Measurements from ENCODE around the gene FAM13A.
"Not testable (repeated sequence)": the region's sequence is repeated elsewhere in the genome, so short reads cannot be mapped to it uniquely, and the experiment has no call there.

The FAM13A gene

DNA sequence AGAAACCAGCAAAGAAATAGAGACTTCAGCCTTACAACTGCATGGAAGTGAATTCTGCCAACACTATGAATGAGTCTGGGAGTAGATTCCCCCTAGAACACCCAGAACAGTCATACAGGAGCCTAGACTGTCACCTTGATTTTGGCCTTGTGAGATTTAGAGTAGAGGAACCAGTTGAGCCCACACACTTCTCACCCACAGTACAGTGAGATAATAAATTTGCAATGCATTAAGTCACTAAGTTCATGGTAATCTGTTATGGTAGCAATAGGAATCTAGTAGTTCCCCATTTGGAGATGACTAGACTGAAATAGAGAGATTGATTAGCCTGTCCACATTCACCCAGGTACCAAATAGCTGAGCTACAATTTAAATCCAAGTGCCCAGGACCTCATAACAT lies 59.0 kb downstream of the FAM13A start:
- no peak for DNase-seq

DNA sequence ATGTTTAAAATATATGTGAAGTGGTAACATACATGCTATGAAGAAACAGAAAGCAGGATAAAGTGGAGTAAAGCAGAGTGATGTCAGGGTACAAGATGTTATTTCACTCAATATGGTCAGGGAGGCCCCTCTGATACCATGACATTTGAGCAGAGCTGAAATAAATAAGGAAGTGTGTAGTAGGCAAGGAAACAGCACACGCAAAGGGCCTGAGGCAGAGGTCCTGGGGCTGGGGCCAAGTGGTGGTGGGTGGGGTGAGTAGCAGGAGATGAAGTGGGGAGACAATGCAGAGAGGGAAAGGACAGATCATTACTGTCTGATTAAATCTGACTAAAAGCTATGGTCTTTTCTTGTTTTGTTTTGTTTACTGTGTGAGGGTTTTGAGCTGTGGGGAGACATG lies 61.1 kb downstream of the FAM13A start:
- DNase-seq, result no peak

DNA sequence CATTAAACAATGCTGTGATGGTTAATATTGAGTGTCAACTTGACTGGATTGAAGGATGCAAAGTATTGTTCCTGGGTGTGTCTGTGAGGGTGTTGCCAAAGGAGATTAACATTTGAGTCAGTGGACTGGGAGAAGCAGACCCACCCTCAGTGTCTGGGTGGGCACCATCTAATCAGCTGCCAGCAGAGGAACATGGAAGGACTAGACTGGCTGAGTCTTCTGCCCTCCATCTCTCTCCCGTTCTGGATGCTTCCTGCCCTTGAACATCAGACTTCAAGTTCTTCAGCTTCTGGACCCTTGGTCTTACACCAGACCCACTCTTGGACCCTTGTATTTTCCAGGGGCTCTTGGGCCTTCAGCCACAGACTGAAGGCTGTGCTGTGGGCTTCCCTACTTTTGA lies 61.7 kb downstream of the FAM13A start:
- not testable (repeated sequence) for DNase-seq

DNA sequence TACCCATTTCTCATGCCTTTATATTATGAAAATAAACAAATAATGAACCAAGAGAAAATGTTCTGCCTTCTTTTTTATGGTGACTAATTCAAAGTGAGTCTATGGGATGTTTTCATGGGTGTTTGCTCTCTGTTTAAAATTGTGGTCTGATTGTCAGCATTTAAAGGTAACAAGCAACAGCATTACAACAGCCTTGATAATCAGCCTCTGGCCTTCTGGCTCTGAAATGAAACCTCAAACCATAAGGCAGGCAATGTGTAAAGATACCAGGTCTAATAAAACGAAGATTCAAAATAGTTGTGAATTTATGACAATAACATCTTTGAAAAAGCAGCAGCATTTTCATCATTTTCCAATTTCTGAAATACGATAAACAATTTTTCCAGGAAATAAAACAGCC lies 63.7 kb downstream of the FAM13A start:
- no peak for DNase-seq

DNA sequence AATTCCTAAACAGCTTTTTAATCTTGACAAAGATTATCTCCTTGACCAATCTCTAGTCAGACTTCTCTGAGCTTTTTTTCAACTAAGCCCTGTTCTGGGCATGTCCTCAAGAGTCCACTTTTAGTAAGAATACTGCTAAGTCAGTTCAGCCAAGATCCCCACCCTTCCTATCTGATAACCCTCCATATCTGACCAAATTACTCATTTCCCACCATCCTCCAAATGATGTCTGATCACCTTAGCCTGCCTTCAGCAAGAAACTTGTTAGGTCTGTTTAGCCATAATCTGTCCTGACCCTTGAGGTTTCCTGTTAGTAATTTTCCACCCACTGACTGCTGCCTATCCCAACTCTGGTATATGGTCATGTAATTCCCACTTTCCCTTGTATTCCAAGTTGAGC lies 65.2 kb downstream of the FAM13A start:
- DNase-seq, result no peak

DNA sequence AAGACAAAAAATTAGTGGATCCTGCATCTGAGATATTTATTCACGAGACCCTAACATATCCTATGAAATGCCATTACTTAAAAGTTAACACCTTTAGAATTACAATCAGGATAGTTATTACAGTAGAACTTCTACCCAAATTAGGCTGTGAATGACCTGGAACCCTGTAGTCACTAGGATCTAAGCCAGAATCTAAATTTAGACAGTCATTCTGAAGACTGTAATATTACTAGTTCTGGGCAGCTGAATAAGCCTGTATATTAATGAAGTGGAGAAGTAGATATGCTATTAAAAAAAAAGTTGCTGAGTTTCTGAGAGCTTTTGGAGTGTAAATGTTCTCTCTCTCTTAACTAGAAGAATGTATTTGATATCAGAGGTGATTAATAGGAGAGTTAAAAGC lies 67.0 kb downstream of the FAM13A start:
- no peak for DNase-seq

DNA sequence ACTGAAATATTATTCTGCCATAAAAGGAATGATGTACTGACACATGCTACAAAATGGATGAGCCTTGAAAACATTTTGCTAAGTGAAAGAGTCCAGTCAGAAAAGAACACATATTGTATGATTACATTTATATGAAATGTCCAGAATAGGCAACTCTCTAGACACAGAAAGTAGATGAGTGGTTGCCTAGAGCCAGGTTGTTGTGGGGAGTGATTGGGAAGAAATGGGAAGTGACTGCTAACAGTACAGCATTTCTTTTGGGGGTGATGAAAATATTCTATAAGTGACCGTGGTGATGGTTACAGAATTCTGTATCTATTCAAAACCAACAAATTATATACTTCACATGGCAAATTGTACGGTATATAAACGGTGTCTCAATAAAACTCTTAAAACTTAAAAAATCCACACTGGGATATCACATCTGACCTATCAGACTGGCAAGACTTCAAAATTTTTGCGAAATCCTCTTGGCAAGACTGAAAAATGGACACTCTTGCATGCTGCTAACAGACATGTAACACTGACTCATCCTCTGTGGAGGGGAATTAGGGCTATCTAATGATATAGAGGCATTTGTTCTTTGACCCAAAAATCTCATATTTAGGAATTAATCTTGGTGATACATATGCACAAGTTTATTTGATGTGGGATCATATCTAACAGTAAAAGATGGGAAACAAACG lies 71.8 kb downstream of the FAM13A start:
- DNase-seq, result no peak

DNA sequence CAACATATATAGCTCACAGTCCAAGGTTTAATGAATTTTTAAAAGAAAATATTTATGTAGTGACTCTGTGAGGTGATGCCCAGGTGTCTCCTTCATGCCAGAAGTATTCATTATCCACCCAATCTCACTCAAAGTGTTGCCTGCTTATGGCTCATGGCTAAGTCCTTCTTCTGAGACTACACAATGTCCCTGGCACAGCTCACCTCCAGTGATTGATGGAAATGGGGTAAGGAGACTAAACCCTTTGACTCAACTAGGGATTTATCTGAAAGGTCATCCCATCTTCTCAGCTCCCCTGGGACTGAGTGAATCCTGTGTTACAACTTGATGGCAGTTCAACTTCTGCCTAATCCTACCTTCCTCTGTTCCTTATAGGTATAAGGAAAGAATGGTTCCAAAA lies 74.2 kb downstream of the FAM13A start:
- DNase-seq, result no peak

DNA sequence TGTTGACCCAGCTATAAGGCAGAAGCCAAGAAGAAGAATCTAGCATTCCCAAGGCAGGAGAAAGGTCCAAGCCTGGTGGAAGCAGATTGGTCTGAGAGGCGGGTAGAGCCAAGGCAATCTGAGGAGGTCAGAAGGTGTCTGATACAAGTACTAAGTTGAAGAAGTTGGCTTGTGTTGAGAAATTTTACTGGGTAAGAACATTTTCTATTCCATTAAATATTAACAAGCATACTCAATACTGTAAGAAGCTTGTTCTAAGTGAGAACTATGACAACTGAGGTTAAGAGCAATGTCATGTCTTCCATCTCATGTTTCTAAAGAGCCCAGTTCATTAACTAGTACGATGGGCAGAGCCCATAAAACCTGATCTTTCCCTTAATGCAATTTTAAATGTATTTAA lies 75.0 kb downstream of the FAM13A start:
- no peak for DNase-seq

DNA sequence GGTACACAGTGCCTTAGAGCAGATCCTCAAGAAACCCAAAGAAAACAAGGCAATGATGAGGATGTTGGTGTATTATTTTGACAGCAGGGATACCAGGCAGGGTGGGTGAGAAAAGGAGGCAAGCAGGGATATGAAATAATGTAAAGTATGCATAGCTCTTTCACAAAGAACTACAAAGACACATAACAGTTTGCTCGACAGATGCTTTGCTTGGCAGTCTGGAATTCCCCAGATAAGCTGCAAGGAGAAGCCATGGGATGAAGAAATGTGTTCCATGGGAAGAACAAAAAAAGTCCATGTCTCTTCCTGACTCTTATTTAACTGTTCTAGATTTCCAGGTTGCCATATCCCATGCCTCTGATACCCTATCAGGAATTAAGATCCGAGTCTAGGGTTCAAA lies 75.4 kb downstream of the FAM13A start:
- DNase-seq, result no peak

DNA sequence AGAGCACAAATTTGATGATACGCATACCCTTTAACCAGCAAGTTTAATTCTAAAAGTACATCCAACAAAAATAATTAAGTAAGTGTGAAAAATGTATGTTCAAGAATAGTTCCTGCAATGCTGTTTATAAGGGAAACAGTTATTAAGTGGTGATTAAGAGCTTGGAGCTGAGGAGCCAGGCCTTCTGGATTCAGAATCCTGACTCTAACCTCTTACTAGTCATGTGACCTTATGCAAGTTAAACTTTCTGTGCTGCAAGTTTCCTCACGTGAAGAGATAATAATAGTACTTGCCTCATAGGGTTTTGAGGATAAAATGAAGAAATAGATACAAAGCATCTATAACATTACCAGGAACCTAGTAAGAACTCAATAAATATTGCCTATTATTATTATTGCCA lies 77.7 kb downstream of the FAM13A start:
- no peak for DNase-seq

DNA sequence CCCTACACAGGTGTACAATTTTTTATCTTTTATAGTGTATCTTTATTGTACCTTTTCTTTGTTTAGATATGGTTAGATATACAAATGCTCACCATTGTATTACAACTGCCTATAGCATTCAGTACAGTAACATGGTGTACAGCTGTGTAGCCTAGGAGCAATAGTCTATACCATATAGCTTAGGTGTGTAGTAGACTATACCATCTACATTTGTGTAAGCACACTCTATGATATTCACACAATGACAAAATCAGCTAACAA lies 80.3 kb downstream of the FAM13A start:
- no peak for DNase-seq

DNA sequence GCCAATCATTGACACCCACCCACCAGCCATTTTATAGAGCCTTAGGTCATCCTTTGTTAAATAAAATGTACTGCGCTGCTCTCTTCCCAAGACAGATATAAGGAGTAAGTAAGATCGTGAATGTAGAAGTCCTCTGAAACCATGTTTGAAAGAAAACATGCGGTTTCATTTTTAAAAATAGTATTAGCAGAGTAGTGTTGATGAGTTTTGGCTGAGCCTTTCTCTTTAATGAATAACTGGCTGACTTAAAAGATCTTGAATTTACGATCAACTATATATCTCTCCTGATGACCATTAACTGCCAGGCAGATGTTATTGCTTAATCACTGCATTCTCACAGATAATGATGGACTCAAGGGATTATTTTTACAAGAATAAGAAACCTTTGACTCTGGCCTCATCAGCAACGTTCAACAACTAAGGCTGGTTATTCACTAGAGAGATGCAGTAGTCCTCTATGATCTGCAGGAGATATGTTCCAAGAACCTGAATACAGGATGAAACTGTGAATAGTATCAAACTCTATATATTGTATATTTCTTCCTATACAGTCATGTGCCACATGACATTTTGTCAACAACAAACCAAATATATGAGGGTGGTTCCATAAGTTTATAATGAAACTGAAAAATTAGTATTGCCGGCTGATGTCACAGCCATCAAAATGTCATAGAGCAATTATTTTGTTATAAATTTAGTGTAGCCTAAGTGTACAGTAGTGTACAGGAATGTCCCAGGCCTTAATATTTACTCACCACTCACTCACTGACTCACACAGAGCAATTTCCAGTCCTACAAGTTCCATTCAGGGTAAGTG lies 80.8 kb downstream of the FAM13A start:
- no peak for DNase-seq

DNA sequence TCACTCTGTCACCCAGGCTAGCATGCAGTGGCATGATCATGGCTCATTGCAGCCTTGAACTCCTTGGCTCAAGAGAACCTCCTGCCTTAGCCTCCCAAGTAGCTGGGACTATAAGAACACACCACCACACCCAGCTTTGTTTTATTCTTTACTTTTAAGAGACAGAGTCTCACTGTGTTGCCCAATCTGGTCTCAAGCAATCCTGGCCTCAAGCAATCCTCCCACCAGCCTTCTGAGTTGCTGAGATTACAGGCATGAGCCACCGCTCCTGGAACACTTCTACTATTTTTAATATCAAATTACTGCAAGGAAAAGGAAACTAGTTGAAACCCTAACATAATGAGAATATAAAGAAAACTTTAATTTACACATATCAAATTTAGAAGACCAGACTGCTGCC lies 85.4 kb downstream of the FAM13A start:
- DNase-seq, result no peak

DNA sequence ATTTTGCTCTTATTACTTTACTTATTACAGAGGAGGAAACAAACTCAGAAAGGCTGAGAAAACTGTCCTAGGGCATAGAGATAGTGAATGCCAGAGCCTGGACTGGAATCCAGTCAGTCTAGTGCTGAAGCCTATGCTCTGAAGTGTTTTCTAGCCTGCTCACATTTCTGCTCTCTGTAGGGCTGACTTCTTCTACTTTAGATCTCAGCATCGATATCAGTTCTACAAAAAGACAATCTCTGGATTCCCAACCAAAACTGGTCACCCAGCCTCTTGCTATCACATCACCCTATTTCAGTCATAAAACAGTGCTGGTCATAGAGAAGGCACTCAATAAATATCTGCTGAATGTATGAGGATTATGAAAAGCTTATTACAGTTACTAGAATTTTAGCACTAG lies 87.2 kb downstream of the FAM13A start:
- no peak for DNase-seq

DNA sequence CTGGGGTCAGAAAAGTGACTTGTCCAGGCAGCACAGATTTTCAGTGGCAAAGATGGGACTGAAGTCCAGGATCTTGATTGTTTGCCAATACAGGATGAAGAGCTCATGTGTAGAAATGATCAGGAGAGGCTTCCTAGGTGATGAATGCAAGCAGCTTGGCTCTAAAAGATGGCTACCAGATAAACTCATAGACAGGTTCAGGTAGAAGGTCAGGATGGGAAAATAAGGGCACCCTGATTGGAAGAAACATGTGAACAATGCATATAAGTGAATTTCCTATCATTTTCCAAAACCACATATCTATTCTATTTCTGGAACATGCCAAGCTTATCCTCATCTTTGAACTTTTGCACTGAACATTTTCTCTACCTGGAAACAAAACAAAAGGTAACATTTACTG lies 87.7 kb downstream of the FAM13A start:
- DNase-seq, result no peak

DNA sequence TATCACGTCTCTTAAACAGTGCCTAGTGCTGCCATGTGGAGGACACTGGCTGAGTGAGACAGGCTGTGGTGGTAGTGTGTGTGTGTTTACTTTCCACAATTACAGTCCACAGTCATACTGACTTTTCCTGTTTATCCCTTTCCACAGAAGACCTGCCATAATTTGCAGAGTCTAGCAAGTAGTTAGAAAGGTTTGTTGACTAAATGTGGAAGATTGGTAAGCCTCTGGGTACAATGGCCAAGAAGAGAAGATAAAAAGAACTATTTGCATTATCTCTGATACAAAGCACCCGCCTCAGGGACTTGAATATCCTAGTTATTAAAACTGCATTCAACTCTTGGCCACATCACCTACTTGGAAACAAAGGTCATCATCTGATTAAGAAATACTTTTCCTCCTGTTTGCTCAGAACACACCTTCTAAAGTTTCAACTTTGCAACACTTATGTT lies 89.1 kb downstream of the FAM13A start:
- no peak for DNase-seq

DNA sequence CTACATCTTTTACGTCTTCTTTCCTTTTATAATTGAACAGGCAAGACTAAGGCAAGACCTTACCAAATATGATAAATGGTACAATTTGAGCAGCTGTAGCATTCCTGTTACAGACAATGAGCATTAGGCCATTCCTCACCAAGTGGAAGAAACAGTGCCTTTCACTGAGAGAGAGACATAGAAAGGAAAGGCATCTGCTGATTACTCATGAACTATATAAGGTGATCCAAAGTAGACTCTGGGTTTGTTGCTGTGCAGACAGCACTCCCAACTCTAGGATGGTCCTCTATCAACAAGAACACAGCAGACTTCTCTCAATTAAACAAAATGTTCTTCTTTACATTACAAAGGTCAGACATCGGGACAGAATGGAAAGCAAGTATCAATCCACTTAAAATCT lies 91.9 kb downstream of the FAM13A start:
- no peak for DNase-seq

DNA sequence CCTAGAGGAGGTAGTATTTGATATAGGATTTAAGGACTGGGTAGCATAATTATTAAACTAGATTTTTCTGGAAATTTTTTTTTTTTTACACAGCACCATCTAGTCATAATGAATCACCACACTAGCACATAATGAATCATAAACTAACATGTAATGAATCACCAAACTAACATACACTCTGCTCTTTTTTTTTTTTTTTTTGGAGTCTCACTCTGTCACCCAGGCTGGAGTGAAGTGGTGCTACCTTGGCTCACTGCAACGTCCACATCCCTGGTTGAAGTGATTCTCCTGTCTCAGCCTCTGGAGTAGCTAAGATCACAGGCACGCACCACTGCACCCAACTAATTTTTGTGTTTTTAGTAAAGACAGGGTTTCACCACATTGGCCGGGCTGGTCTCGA lies 92.5 kb downstream of the FAM13A start:
- no peak for DNase-seq

DNA sequence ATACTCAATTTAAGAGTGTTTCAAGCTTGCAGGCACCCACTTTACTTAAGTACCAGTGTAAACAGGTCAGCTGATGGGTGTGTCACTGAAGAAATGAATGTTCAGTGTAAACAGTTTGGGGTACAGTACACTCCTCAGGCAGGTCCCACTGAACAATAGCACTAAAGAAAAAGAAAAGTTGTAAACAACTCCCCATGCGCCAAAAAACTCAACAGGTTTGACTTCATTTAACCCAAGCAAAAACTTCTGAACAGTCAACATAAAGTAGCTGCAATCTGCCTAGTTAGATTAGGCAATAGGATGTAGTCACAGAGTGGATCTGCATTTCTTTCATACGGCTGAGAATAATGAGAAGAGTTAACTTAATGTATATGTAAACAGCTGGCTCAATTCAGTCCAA lies 93.2 kb downstream of the FAM13A start:
- no peak for DNase-seq

DNA sequence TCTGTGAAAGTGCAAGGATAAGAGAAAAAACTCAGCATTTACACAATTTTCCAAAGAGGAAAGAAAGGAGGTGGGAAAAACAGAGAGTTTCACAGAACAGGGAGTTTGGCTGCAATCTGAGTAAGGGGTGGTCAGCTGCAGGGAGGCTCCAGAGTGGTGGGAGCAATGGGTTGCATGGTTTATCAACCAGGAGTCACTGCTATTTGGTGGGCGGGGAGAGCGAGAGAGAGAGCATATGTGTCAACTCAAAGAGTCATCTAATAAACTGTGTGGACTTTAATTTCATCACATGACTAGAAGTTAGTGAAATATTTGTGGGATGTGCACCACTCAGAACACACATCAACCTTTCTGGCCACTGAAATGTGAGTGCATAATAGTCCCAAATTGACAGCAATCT lies 94.6 kb downstream of the FAM13A start:
- no peak for DNase-seq

DNA sequence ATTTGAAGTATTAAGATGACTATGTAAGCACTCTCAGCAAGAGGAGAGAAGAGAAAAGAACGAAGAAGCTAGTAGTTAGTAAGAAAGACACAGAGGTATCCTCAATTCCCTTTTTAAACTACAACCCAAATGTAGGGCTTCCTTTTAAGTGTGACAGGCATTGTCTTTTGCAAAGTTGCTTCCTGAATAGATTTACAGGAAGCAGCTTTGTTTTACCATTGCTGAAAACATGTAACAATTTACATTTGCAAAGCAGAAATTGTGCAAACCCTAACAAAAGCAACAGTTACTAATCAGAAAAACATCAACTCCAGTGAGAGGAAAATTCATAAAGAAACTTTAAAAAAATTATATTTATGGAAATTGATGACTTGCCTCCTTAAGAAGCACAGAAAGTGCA lies 96.4 kb downstream of the FAM13A start:
- DNase-seq, result no peak

DNA sequence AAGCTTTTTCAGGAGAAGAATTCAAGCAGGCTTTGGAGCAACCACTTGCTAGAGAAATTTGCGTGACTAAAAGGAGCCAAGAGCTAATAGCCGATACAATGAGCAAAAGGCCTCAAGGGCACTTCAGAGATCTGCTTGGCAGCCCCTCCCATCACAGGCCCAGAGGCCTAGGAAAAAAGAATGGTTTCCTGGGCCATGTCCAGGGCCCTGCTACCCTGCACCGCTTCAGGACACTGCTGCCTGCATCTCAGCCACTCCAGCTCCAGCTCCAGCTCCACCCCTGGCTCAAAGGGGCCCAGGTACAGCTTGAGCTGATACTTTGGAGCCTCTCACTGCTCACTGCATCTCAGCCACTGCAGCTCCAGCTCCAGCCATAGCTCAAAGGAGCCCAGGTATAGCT lies 98.9 kb downstream of the FAM13A start:
- no peak for DNase-seq

DNA sequence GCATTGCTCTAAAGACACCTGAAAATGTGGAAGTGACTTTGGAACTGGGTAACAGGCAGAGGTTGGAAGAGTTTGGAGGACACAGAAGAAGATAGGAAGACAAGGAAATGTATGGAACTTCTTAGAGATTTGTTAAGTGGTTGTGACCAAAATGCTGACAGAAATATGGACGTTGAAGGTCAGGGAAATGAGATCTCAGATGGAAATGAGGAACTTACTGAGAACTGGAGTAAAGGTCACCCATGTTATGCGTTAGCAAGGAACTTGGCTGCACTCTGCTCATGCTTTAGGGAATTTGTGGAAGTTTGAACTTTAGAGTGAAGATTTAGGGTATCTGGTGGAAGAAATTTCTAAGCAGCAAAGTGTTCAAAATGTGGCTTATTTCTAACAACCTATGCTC lies 99.4 kb downstream of the FAM13A start:
- DNase-seq, result no peak
